Esophagus mucosa (tissue), 1 donor: Measurements from ENCODE around the gene SAMHD1. TPM values are rescaled to one million over a fixed set of nuclear protein-coding genes. Genes with fewer than 3 reads are reported as not detected.
"Not testable (repeated sequence)": the region's sequence is repeated elsewhere in the genome, so short reads cannot be mapped to it uniquely, and the experiment has no call there.

Source experiments
- ATAC-seq: fragments of 200-7000 bp; cut with Tn5 transposase; one replicate; pipeline ENCODE4 v1.9.1; 2020
- total RNA-seq: library from RNA; stranded (reverse); gene quantifications from one replicate; pipeline ENCODE4 v1.2.4, GENCODE V29; 2023
- donor health status: DM: yes; HTN: yes; CAD: no.

Gene SAMHD1
- total RNA-seq = 23.9 TPM

DNA sequence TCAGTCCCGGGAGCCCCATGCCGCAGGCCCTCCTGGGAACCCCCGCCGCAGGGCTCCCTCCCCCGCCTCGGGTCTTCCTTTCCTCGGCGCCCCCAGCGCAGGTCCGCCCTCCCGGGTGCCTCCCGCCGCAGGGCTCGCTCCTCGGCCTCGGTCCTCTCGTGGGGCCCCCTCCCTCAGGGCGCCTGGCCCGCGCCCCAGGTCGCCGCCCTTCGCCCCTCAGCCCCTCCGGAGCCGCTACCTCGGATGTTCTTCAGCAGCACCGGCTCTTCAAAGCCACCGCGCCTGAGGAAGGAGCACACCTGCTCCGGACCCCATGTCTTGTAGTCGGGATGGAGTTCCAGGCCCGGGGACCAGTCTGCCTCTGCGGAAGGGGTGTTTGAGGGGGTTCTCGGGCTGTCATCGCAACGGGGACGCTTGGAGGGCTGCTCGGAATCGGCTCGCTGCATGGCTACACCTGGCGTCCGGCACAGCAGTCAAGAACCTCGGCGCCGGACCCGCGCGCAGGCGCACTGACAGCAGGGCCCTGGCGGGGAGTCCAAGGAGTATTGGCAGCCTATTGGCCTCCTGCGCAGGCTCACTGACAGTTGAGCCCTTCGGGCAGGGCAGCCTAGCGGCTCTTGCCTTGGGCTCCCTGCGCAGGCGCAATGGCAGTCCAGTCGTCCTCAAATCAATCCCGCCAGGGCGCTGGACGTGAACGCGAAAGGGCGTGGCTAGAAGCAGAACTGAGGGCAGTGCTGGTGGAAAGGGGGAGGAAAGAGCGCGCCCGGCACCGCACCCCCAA is at the start of gene SAMHD1:
Gene SAMHD1 (minus strand): TSS at position 511 of the 781 bp plus-strand sequence. CDS start 65 bp downstream, at position 446.
- peak; percentile 92 for ATAC-seq

DNA sequence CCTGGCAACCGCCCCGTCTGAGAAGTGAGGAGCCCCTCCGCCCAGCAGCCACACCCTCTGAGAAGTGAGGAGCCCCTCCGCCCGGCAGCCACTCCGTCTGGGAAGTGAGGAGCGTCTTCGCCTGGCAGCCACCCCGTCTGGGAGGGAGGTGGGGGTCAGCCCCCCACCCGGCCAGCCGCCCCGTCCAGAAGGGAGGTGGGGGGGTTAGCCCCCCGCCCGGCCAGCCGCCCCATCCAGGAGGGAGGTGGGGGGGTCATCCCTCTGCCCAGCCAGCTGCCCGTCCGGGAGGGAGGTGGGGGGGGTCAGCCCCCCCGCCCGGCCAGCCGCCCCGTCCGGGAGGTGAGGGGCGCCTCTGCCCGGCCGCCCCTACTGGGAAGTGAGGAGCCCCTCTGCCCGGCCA is 48.7 kb upstream of the SAMHD1 start:
- not testable (repeated sequence) for ATAC-seq

DNA sequence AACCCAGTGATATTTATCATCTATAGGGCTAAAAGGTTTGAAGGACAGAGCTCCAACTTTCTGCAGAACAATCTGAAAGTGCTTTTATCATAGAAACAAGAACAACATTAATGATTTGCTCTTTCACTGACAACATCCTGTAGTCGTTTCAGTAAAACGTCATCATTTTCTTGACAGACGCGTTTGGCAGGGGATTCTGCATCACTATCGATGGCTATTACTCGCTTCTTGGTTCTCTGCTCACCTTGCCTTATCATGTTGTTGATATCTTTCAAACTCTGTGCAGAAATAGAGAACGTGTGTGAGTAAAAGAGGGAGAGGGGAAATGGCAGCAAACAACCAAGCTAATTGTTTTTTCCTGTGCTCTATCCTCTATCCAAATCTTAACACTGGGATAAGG is 47.1 kb upstream of the SAMHD1 start:
- ATAC-seq = no peak

DNA sequence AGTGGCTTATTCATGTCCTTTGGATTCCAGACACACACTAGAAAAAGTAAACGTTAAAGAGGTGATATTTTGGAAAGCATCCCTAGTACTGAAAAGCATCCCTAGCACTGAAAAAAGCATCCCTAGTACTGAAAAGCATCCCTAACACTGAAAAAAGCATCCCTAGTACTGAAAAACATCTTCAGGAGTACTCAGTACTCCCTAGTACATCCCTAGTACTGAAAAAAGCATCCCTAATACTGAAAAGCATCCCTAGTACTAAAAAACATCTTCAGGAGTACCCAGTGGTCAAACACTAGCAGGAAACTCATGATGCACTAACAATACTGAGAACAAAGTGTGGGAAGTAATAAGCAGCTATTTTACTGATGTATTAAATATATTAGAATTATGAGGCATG is 45.6 kb upstream of the SAMHD1 start:
- ATAC-seq = no peak

DNA sequence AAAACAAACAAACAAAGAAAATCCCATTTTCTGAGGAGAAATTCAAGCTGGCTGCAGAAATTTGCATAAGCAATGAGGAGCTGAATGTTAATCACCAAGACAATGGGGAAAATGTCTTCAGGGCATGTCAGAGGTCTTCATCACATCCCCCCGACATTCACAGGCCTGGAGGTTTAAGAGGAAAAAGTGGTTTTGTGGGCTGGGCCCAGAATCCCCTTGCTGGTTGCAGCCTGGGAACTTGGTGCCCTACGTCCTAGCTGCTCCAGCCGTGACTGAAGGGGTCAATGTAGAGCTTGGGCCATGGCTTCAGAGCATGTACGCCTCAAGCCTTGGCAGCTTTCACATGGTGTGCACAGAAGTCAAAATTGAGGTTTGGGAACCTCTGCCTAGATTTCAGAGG is 42.7 kb upstream of the SAMHD1 start:
- ATAC-seq = not testable (repeated sequence)

DNA sequence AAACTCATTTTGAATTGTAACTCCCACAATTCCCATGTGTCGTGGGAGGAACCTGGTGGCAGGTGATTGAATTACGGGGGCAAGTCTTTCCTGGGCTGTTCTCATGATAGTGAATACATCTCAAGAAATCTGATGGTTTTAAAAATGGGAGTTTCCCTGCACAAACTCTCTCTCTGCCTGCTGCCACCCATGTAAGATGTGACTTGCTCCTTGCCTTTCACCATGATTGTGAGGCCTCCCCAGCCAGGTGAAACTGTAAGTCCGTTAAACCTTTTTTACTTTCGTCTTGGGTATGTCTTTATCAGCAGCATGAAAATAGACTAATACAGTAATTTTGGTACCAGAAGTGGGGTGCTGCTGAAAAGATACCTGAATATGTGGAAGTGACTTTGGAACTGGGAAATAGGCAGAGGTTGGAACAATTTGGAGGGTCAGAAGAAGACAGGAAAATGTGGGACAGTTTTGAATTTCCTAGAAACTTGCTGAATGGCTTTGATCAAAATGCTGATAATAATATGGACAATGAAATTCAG is 41.4 kb upstream of the SAMHD1 start:
- ATAC-seq = no peak

DNA sequence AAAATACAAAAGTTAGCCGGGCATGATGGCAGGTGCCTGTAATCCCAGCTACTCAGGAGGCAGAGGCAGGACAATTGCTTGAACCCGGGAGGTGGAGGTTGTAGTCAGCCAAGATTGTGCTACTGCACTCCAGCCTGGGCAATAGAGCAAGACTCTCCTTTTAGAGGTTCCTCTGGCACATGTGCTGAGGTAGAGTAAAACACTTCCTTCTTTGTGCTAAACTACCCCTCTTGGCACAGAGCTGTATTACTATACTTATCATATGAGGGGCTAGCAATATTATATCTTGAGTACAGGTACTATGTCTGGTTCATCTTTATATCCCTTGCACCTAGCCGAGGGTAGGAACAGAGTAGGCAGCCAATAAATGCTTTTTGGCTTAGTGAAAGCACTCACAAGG is 40.2 kb upstream of the SAMHD1 start:
- ATAC-seq = no peak

DNA sequence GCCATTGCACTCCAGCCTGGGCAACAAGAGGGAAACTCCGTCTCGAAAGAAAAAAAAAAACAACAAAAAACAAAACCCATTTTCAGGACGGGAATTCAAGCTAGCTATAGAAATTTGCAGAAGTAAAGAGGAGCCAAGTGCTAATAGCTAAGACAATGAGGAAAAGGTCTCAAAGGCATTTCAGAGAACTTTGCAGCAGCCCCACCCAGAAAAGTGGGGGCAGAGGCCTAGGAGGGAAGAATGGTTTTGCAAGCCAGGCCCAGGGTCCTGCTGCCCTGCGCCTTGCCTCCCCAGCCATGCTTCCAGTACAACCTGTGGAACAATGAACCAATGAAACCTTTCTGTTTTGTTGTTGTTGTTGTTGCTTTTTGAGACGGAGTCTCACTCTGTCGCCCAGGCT is 38.3 kb upstream of the SAMHD1 start:
- ATAC-seq = no peak

DNA sequence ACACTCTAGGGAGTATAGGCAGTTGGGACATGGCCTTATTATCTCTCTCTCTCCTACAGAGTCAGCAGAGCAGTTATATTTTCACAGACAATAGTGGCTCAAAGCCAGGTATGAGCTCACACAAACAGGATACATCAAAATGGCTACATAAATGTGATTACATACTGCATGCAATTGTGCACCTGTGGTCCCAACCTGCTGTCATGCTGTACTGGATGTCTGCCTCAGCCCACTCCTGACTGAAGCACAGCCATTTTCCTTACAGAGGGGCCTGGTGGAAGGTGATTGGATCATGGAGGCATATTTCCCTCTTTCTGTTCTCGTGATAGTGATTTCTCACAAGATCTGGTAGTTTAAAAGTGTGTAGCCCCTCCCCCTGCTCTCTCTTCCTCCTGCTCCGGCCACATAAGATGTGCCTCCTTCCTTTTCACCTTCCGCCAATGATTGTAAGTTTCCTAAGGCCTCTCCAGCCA is 37.0 kb upstream of the SAMHD1 start:
- peak; percentile 25 for ATAC-seq

DNA sequence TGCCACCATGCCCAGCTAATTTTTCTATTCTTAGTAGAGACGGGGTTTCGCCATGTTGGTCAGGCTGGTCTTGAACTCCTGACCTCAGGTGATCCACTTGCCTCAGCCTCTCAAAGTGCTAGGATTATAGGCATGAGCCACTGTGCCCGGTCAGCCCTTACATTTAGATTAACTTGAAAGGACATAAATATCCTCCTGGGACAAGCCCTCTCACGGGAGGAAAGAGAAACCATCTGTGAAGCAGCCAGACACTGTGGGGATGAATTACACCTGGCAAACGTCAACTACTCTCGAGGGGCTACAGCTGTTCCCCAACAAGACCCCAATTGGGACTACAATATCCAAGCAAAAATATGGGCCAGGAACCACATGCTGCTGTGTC is 32.7 kb upstream of the SAMHD1 start:
- no peak for ATAC-seq

DNA sequence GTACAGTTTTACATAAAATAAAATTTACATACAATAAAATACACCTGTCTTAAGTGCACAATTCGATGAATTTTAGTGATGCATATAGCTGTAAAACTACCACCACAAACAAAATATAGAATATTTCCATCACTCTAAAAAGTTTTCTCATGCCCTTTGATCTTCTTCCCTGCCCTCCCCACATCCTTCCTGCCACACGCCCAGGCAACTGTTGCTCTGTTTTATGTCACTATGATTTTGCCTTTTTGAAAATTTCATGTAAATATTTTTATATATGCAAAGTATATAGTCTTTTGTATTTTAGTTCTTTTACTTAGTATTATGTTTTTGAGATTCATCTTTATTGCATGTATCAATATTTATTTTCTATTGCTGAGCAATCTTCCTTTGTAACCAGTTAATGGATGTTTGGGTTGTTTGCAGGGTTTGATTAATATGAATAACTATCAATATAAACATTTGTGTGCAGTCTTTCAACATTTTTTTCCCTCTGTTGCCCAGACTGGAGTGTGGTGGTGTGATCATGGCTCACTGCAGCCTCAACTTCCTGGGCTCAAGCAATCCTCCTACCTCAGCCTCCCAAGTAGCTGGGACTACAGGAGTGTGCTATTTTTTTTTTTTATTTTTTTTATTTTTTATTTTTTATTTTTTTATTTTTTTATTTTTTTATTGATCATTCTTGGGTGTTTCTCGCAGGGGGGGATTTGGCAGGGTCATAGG is 23.8 kb upstream of the SAMHD1 start:
- no peak for ATAC-seq

DNA sequence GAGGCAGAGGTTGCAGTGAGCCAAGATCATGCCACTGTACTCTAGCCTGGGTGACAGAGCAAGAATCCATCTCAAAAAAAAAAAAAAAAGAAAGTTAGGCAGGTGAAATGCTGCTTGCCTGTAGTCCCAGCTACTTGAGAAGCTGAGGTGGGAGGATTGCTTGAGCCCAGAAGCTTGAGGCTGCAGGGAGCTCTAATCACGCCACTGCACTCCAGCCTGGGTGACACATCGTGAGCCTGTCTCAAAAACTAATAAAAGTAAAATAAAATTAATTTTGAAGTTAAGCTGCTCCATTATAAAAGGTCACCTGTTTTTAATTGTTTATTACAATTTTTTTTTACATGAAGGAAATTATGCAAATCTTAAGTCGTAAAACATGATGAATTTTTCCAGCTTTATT is 23.2 kb upstream of the SAMHD1 start:
- ATAC-seq = no peak

DNA sequence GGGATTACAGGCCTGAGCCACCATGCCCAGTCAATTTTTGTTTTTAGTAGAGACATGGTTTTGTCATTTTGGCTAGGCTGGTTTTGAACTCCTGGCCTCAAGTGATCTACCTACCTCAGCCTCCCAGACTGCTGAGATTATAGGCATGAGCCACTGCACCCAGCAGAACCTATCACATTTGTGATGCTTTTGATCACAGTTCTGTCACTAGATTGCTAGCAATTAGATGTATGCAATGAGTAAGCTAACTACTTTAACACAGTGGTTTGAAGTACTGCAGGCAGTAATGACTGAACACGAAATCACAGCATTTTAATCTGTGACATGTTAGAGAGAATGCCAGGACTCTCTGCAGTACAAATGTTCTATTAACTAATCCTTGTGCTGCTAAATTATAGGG is 19.6 kb upstream of the SAMHD1 start:
- ATAC-seq = no peak

DNA sequence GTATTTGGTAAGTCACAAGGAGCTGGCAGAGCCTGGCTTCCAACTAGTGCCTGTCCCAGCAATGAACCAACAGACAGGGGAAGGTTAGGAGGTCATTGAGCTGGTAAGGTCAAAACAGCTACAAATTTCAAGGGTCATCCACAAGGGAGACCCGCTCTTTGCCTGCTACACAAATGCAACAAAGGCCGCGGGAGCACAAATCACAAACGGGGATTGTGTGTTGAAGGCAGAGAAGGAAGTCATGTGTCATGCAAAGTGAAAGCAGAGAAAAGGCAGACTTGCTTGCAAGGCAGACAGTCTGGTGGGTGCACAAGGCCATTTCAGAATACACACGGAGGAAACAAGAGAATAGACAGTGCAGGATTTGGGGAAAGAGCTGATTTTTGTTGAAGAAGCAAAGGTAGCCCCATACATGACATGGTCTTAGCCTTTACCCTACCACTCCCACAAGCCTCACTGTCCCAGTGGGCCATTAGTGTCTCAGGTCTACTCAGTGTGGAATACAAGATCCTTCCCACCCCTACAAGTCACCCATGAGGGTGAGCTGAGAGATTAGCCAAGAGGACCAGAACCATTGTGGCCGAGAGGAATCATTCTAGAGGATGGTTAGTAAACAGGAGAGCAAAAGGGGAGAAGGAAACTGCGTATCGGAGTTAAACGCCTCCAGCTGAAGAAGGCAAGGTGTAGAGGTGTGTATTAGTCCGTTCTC is 18.1 kb upstream of the SAMHD1 start:
- ATAC-seq = no peak

DNA sequence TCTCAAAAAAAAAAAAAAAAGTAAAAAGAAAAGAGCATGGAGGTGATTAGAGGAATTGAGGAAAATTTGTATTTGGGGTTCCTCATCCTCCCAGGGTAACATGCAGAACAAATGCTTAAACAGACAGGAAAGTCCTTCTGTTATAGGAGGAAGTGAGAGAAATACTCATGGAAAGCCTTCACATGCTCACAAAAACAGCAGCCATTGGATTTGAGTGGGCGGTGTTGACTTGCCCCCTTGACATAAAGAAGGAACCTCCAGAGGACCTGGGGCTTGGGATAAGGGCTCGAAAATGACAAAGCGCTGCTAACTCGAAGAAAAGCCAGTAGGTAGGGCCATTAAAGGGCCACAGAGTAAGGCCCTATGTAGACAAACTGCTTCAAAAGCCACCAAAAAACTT is 17.5 kb upstream of the SAMHD1 start:
- no peak for ATAC-seq

DNA sequence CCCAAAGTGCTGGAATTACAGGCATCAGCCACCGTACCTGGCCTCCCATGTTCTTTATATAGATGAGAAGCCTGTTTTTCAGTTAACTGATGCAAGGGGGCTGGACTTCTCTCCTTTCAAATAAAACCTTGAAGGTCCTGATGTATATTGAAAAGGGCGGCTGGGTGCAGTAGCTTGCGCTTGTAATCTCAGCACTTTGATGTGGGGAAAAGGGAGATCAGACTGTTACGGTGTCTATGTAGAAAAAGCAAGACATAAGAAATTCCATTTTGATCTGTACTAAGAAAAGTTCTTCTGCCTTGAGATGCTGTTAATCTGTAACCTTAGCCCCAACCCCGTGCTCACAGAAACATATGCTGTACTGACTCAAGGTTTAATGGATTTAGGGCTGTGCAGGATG is 16.1 kb upstream of the SAMHD1 start:
- ATAC-seq = no peak

DNA sequence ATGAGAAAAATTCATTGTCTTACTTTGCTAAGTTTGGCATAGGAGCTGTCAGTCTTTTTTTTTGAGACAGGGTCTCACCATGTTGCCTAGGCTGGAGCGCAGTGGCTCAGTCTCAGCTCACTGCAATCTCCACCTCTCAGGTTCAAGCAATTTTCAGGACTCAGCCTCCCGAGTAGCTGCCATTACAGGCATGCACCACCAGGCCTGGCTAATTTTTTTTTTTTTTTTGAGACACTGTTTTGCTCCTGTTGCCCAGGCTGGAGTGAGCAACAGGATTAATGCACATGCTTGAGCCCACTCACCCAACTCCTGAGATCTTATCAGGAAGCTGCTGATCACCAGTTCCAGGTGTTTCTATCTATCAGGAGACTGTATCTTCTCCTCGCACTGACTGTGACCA is 15.5 kb upstream of the SAMHD1 start:
- ATAC-seq = not testable (repeated sequence)

DNA sequence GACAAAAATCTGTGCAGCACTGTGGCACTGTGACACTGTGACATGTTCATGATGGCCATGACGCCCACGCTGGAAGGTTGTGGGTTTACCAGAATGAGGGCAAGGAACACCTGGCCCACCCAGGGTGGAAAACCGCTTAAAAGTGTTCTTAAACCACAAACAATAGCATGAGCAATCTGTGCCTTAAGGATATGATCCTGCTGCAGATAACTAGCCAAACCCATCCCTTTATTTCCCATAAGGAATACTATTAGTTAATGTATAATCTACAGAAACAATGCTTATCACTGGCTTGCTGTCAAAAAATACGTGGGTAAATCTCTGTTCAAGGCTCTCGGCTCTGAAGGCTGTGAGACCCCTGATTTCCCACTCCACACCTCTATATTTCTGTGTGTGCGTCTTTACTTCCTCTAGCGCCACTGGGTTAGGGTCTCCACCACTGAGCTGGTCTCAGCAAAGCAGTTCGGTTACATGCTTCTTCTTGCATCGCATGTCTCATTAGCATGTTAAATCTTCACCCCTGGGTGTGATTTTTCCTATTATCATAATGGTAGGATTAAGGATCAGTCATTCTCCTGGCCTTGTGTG is 10.9 kb upstream of the SAMHD1 start:
- ATAC-seq = not testable (repeated sequence)

DNA sequence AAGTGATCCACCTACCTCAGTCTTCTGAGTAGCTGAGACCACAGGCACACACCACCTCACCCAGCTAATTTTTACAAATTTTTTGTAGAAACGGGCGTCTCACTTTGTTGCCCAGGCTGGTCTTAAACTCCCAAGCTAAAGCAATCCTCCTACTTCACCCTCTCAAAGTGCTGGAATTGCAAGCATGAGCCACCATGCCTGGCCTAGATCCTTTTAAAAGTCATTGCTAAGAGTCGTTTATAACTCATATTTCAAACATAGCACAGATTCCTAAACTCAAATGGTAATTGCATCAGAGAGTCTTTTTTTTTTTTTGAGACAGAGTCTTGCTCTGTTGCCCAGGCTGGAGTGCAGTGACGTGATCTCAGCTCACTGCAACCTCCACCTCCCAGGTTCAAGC is 7.7 kb upstream of the SAMHD1 start:
- ATAC-seq = no peak

DNA sequence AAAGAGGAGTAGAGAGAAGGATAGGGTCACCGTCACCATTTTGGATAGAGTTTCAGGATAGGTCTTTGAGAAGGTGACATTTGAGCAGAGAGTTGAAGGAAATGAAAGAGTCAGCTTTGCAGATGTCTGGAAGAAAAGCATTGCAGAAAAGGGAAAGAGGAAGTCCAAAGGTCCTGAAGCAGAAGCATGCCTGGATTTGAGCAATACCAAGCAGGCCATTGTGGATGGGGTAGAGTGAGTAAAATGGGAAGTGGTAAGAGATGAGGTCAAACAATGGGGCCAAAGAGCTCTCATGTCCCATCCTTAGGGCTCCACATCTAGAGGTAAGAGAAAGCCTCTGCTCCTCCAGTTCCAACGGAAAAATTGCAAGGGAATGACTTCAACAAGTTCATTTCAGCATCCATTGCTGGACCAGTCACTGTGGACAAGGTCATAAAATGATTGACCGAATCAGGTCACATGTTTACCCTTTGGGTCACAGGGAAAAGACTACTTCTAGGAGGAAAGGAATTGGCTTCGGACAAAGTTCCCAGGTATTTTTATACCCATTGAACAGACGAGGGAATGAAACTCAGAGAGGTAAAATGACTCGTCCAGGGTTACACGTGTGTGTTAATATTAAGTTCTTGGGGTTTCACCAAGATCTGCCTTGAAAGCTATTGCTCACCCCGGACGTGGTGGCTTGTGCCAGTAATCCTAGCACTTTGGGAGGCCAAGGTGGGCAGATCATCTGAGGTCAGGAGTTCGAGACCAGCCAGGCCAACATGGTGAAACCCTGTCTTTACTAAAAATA is 6.6 kb upstream of the SAMHD1 start:
- peak; percentile 41 for ATAC-seq

DNA sequence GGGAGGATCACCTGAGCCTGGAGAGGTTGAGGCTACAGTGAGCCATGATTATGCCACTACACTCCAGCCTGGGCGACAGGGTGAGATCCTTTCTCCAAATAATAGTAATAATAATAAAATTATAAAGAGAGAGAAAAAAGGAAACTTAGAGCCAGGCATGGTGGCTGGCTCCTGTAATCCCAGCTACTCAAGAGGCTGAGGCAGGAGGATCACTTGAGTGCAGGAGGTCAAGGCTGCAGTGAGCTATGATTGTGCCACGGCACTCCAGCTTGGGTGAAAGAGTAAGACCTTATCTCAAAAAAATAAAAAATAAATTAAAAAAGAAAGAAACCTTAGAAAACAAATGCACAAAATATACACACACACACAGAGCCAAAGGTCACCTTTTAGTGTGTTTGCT is 5.2 kb upstream of the SAMHD1 start:
- ATAC-seq = no peak

DNA sequence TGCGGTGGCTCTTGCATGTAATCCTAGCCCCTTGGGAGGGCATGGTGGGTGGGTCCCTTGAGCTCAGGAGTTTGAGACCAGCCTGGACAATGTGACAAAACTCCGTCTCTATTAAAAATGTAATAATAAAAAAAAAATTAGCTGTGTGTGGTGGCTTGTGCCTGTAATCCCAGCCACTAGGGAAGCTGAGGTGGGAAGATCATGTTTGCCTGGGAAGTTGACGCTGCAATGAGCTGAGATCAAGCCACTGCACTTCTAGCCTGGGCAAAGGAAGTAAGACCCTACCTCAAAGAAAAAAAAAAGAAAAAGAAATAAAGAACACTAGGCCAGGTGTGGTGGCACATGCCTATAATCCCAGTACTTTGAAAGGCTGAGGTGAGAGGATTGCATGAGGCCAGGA is 4.5 kb upstream of the SAMHD1 start:
- ATAC-seq = no peak
